ENCODE measurements around the gene APH1B.
A peak's percentile ranks its signal among the peaks of the same experiment; 100 is the strongest.

The APH1B gene

DNA sequence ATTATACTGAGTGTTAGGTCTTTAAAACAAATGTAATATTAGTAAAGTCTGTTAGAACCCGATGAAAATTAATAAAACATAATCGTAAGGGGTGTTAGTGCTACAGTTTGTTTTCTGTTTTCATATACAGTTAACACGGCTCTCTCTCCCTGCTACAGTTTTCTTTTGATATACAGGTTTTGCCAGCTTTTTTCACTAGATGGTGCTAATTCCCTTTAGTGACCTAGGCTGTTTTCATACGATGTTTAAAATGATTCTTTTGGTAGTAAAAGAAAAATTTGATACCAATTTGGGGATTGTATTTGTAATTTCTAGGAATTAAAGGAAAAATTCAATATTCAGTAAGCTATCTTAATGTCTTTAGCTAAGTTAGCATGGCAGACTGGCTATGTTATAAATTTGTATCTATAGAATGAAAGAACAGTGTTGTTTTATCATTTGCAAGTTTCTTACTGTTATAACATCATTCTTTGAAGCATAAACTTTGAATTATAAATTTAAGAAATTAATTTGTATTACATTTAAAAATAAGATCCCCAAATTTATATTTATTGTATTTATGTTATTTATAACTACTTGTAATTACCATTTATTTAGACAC, 11.5 kb downstream of the APH1B start:
- in situ Hi-C loops (cut with HindIII; ENCODE audit: low sequenced_read_pairs): no loop called here
- no peak overlapping the region for H3K4me3 ChIP-seq (ENCODE audit: low read depth, low read length)
- DNase-seq (ENCODE audit: low read depth): peak; percentile 54
- TF ChIP-seq, protein P1, sequence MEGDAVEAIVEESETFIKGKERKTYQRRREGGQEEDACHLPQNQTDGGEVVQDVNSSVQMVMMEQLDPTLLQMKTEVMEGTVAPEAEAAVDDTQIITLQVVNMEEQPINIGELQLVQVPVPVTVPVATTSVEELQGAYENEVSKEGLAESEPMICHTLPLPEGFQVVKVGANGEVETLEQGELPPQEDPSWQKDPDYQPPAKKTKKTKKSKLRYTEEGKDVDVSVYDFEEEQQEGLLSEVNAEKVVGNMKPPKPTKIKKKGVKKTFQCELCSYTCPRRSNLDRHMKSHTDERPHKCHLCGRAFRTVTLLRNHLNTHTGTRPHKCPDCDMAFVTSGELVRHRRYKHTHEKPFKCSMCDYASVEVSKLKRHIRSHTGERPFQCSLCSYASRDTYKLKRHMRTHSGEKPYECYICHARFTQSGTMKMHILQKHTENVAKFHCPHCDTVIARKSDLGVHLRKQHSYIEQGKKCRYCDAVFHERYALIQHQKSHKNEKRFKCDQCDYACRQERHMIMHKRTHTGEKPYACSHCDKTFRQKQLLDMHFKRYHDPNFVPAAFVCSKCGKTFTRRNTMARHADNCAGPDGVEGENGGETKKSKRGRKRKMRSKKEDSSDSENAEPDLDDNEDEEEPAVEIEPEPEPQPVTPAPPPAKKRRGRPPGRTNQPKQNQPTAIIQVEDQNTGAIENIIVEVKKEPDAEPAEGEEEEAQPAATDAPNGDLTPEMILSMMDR (IDR thresholded peaks at IDR 0.05; ENCODE audit: low read depth, low read length, missing control alignments): peak; percentile 53

DNA sequence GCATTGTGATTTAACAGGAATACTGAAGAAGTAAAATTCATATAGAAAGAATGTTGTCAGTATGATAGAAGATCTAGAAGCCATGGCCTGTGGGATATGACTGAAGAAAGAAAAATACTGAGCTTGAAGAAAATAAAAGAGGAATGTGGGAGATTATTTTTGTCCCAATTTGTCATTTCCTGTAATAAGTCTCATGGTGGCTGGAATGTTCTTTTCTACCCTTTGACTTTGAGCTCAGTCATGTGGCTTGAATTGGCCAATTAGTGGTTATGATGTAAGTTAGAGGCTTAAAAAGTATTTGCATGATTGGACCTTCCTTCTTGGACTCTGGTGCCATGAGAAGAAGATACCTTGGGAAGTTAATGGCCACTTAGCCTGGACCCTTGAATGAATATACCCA, 14.1 kb downstream of the APH1B start:
- TF ChIP-seq, protein P1 (IDR thresholded peaks at IDR 0.05; ENCODE audit: low read depth, low read length, missing control alignments): no peak
- peak; percentile 77 for DNase-seq (ENCODE audit: low read depth)
- no peak overlapping the region for H3K4me3 ChIP-seq (ENCODE audit: low read depth, low read length)
- in situ Hi-C loops (cut with HindIII; ENCODE audit: low sequenced_read_pairs): loop anchor here (5.0 kb wide), 1 partner anchor 46 kb away; no protein-coding TSS in a partner anchor

DNA sequence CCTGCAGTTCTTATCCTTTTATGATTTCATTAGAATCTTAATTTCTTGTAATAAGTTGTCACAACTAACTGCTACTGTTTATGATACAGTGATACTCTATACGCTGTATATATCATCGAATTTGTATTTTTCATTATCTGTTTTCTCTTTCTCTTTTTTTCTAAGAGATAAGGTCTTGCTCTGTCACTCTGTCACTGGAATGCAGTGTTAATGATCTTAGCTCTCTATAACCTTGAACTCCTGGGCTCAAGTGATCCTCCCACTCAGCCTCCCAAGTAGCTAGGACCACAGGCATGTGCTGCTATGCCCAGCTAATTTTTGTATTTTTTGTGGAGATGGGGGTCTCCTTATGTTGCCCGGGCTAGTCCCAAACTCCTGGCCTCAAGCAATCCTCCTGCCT, 14.8 kb downstream of the APH1B start:
- DNase-seq (ENCODE audit: low read depth): no peak
- in situ Hi-C loops (cut with HindIII; ENCODE audit: low sequenced_read_pairs): loop anchor here (5.0 kb wide), 1 partner anchor 45 kb away; no protein-coding TSS in a partner anchor
- TF ChIP-seq, protein P1 (IDR thresholded peaks at IDR 0.05; ENCODE audit: low read depth, low read length, missing control alignments): no peak
- H3K4me3 ChIP-seq (ENCODE audit: low read depth, low read length): no peak overlapping the region

DNA sequence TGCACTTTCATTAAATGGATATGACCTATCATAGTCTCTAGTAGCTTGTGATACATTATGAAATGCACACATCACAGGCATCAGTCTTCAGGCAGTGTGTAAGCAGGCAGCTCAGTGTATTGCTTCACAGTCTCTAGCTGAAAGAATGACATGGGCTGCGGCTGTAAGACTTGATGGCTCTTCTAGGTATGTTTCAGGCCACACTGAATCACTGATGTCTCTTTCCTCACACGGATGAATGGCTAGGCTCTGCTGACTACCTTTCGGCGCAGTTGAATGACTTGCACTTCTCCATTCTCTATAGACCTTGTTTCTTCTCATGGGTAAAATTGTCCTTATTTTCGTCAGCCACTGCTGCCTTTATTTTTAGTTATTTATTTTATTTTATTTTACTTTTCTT, 15.4 kb downstream of the APH1B start:
- no peak for DNase-seq (ENCODE audit: low read depth)
- H3K4me3 ChIP-seq (ENCODE audit: low read depth, low read length): no peak overlapping the region
- in situ Hi-C loops (cut with HindIII; ENCODE audit: low sequenced_read_pairs): loop anchor here (5.0 kb wide), 1 partner anchor 45 kb away; no protein-coding TSS in a partner anchor
- TF ChIP-seq, protein P1 (IDR thresholded peaks at IDR 0.05; ENCODE audit: low read depth, low read length, missing control alignments): no peak

DNA sequence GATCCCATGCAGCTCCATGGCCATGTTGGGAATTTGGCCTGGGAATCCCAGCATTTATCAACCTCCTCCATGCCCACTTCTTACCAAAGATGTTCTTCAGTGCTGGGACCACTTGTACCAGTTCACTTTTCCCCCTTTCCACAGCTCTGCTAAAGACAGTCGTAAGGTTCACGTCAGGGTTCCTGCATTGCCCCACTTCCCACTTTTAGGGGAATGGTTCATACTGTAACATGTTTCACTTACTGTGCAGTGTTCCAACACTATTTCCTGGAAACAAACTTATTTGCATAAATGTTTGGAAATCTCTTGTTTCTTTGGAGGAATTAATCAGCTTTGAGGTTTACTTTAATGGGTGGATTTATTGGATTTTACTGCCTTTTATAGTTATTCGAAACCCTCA, 17.0 kb downstream of the APH1B start:
- TF ChIP-seq, protein P1 (IDR thresholded peaks at IDR 0.05; ENCODE audit: low read depth, low read length, missing control alignments): no peak
- no peak overlapping the region for H3K4me3 ChIP-seq (ENCODE audit: low read depth, low read length)
- in situ Hi-C loops (cut with HindIII; ENCODE audit: low sequenced_read_pairs): loop anchor here (5.0 kb wide), 1 partner anchor 43 kb away; no protein-coding TSS in a partner anchor
- no peak for DNase-seq (ENCODE audit: low read depth)

DNA sequence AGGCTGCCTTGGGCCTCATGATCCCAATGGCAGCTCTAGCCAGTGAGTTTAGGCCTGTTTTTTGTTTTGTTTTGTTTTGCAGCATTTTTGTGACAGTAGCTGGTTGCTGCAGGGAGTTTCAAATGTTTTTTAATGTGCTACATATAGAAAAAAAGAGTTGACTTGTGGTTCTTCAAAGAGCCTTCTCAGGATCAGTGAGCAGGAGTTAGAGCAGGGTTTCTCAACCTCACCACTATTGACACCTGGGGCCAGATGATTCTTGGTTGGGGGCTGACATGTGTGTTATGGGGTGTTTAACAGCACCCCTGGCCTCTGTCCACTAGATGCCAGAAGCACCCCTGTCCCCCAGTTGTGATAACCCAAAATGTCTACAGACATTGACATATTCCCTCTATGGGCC, 17.9 kb downstream of the APH1B start:
- TF ChIP-seq, protein P1 (IDR thresholded peaks at IDR 0.05; ENCODE audit: low read depth, low read length, missing control alignments): no peak
- in situ Hi-C loops (cut with HindIII; ENCODE audit: low sequenced_read_pairs): no loop called here
- DNase-seq (ENCODE audit: low read depth): no peak
- H3K4me3 ChIP-seq (ENCODE audit: low read depth, low read length): no peak overlapping the region
